SK-N-SH (cell line): ENCODE results near the gene CFAP251. TPM values are rescaled to one million over a fixed set of nuclear protein-coding genes. Genes with fewer than 3 reads are reported as not detected.
A peak's percentile ranks its signal among the peaks of the same experiment; 100 is the strongest.

Experiments used
- CTCF ChIA-PET: fragments of 300-600, 350-600 bp; formaldehyde crosslinking; extraction: SDS; loops from one replicate; lab custom pipeline; 2021; lab: Yijun Ruan, JAX
- POLR2A ChIA-PET: fragments of 350-600 bp; sonication (Branson Sonifier 250); formaldehyde crosslinking; extraction: SDS; loops from one replicate; lab custom pipeline; 2020; ENCODE audit warnings: antibody characterized with exemption, inconsistent platforms; lab: Yijun Ruan, JAX
- DNase-seq: peaks from one replicate; pipeline ENCODE4 v3.0.0; 2012
- H2AFZ ChIP-seq: fragments of 200-600 bp; sonication (generic); 2 replicates; pipeline ENCODE4 v1.8.1; 2016; ENCODE audit warnings: antibody characterized with exemption, mild to moderate bottlenecking, low read depth
- H3F3A ChIP-seq: fragments of 200-600 bp; sonication (generic); replicated peaks from 2 replicates; pipeline ENCODE3; 2016; ENCODE audit warnings: antibody characterized with exemption, mild to moderate bottlenecking; ENCODE audit not compliant: insufficient read depth
- H3K27ac ChIP-seq, 2 experiments: fragments of 200-500 bp in 1 of 2; fragments of 200-600 bp in 1 of 2; sonication (Bioruptor generic) in 1 of 2; sonication (generic), shearing (Covaris generic) in 1 of 2; 2 replicates each; pipeline versions ENCODE4 v1.5.1 to v1.6.1; 2014 to 2016; ENCODE audit warnings: low read depth in 2 of 2, inconsistent platforms in 1 of 2, low read length in 1 of 2, mild to moderate bottlenecking in 1 of 2, mixed read lengths in 1 of 2
- H3K27me3 ChIP-seq: fragments of 200-600 bp; sonication (generic), shearing (Covaris generic); 2 replicates; pipeline ENCODE4 v1.6.1; 2016; ENCODE audit warnings: mixed run types; ENCODE audit not compliant: insufficient read depth
- H3K36me3 ChIP-seq, 2 experiments: fragments of 200-500 bp in 1 of 2; fragments of 200-600 bp in 1 of 2; sonication (Bioruptor generic) in 1 of 2; sonication (generic) in 1 of 2; replicated peaks in 1 of 2; 2 replicates each; pipeline versions ENCODE3 to v1.5.1; 2014 to 2016; ENCODE audit warnings: low read length in 1 of 2, mild to moderate bottlenecking in 1 of 2; ENCODE audit not compliant: insufficient read depth in 2 of 2, control insufficient read depth in 1 of 2
- H3K4me1 ChIP-seq, 2 experiments: fragments of 200-500 bp in 1 of 2; fragments of 200-600 bp in 1 of 2; sonication (Bioruptor generic) in 1 of 2; sonication (generic), shearing (Covaris generic) in 1 of 2; 2 replicates each; pipeline versions ENCODE4 v1.5.1 to v1.6.1; 2014 to 2016; ENCODE audit warnings: low read depth in 1 of 2, low read length in 1 of 2, mixed run types in 1 of 2; ENCODE audit not compliant: insufficient read depth in 2 of 2, control insufficient read depth in 1 of 2
- H3K4me2 ChIP-seq: fragments of 200-600 bp; sonication (generic), shearing (Covaris generic); 2 replicates; pipeline ENCODE4 v1.6.1; 2017; ENCODE audit warnings: mixed run types
- H3K4me3 ChIP-seq, 2 experiments: fragments of 200-500 bp in 1 of 2; fragments of 200-600 bp in 1 of 2; sonication (Bioruptor generic) in 1 of 2; sonication (generic), shearing (Covaris generic) in 1 of 2; 2 replicates each; pipeline versions ENCODE4 v1.5.1 to v1.8.1; 2014 to 2016; ENCODE audit warnings: low read depth in 2 of 2, inconsistent platforms in 1 of 2, low read length in 1 of 2, mild to moderate bottlenecking in 1 of 2, mixed read lengths in 1 of 2, moderate library complexity in 1 of 2
- H3K79me2 ChIP-seq: fragments of 200-600 bp; sonication (generic); 2 replicates; pipeline ENCODE4 v1.8.1; 2017; ENCODE audit warnings: mild to moderate bottlenecking; ENCODE audit not compliant: insufficient read depth
- H3K9ac ChIP-seq: fragments of 200-600 bp; sonication (generic); 2 replicates; pipeline ENCODE4 v1.6.1; 2017; ENCODE audit warnings: mixed run types
- H3K9me2 ChIP-seq: fragments of 200-600 bp; sonication (generic); 2 replicates; pipeline ENCODE4 v1.6.1; 2017; ENCODE audit warnings: mixed run types
- H3K9me3 ChIP-seq: fragments of 200-600 bp; sonication (generic); 2 replicates; pipeline ENCODE4 v1.6.1; 2017; ENCODE audit warnings: mixed run types, mild to moderate bottlenecking, moderate library complexity
- H4K20me1 ChIP-seq: fragments of 200-600 bp; sonication (generic); 2 replicates; pipeline ENCODE4 v1.6.1; 2017; ENCODE audit warnings: mild to moderate bottlenecking, mixed run types; ENCODE audit not compliant: insufficient read depth
- CHD2 ChIP-seq: fragments of 150-350 bp; IDR thresholded peaks from 2 replicates; pipeline ENCODE4 v1.6.1; 2018; ENCODE audit warnings: low read length; ENCODE audit not compliant: partially characterized antibody
- ELF1 ChIP-seq: IDR thresholded peaks from 2 replicates; pipeline ENCODE4 v1.4.0; 2012
- EZH2phosphoT487 ChIP-seq: fragments of 200-600 bp; sonication (generic); IDR thresholded peaks from 2 replicates; pipeline ENCODE4 v1.6.1; 2017; ENCODE audit warnings: low read depth, mixed run types, mild to moderate bottlenecking, antibody characterized with exemption, moderate library complexity, borderline replicate concordance
- FOSL2 ChIP-seq: IDR thresholded peaks from 2 replicates; pipeline ENCODE4 v1.4.0; 2012; ENCODE audit warnings: low read depth, mild to moderate bottlenecking, moderate library complexity, borderline replicate concordance
- GABPA ChIP-seq: IDR thresholded peaks from 2 replicates; pipeline ENCODE4 v1.4.0; 2012; ENCODE audit warnings: low read depth, mild to moderate bottlenecking
- GATA2 ChIP-seq: sonication (generic); formaldehyde crosslinking; IDR thresholded peaks from 2 replicates; pipeline ENCODE4 v1.5.0; 2020; ENCODE audit warnings: mild to moderate bottlenecking, missing genetic modification reagents
- NFIC ChIP-seq: IDR thresholded peaks from 2 replicates; pipeline ENCODE4 v1.4.0; 2012; ENCODE audit warnings: borderline replicate concordance
- NRF1 ChIP-seq: IDR thresholded peaks from 2 replicates; pipeline ENCODE4 v1.6.1; 2012; ENCODE audit warnings: low read depth, mild to moderate bottlenecking, low read length
- RXRA ChIP-seq: IDR thresholded peaks from 2 replicates; pipeline ENCODE4 v1.4.0; 2012; ENCODE audit warnings: low read depth, mild to moderate bottlenecking, borderline replicate concordance
- SIN3A ChIP-seq: IDR thresholded peaks from 2 replicates; pipeline ENCODE4 v1.6.1; 2012; ENCODE audit warnings: low read depth, mild to moderate bottlenecking, low read length, moderate library complexity, borderline replicate concordance
- SMC3 ChIP-seq: IDR thresholded peaks from 2 replicates; pipeline ENCODE4 v1.6.1; 2012; ENCODE audit warnings: low read depth, low read length, improper control_type of control experiment
- ZBTB33 ChIP-seq: IDR thresholded peaks from 2 replicates; pipeline ENCODE4 v1.4.0; 2012; ENCODE audit warnings: low read depth, borderline replicate concordance
- WGBS: methylation state at CpG from one replicate; pipeline ENCODE4 v1.1.6; 2017; ENCODE audit warnings: low lambda C conversion rate; 5-methylcytosine and 5-hydroxymethylcytosine counted together
- polyA plus RNA-seq, 3 experiments: library from polyadenylated mRNA; depleted of rRNA; stranded (reverse); fragments of >200 nt; gene quantifications; 2 replicates each; pipeline ENCODE4 v1.2.3, GENCODE V29; 2012
- TF ChIP-seq, protein P1 (sequence below): fragments of 200-600 bp; sonication (generic); IDR thresholded peaks from 2 replicates; pipeline ENCODE4 v1.6.1; 2017; ENCODE audit warnings: antibody characterized with exemption, mild to moderate bottlenecking, moderate library complexity

CFAP251 gene
- polyA plus RNA-seq, 1 of the 3 experiments (the other 2 are of a cell fraction), result 5.7 TPM

- peaks cover 0 to 15% of the 10 kb centered on the region in 2 experiments for H3K36me3 ChIP-seq
- no peaks in the 10 kb centered on the region for H4K20me1 ChIP-seq
- WGBS, result 86% methylated on average over 7 of the region's 7 CpGs
- no peak overlapping the region for H3K4me2 ChIP-seq
- H3K79me2 ChIP-seq, result no peaks in the 10 kb centered on the region
- H3K9ac ChIP-seq, result no peak overlapping the region
- H3K4me3 ChIP-seq, result no peak overlapping the region
- H3F3A ChIP-seq, result peaks cover 8% of the 10 kb centered on the region
- H3K27me3 ChIP-seq, result no peaks in the 10 kb centered on the region
- no peak overlapping the region for H2AFZ ChIP-seq
- peak overlapping the region in 1 of 2 experiments; percentile 16; a peak in 1 of 4 replicates for H3K27ac ChIP-seq
- DNase-seq, result no peak
- peaks cover 0 to 4% of the 10 kb centered on the region in 2 experiments; a peak in 1 of 4 replicates for H3K4me1 ChIP-seq
- no peaks in the 10 kb centered on the region for H3K9me3 ChIP-seq
- no peak for TF ChIP-seq NRF1
- TF ChIP-seq, protein P1, sequence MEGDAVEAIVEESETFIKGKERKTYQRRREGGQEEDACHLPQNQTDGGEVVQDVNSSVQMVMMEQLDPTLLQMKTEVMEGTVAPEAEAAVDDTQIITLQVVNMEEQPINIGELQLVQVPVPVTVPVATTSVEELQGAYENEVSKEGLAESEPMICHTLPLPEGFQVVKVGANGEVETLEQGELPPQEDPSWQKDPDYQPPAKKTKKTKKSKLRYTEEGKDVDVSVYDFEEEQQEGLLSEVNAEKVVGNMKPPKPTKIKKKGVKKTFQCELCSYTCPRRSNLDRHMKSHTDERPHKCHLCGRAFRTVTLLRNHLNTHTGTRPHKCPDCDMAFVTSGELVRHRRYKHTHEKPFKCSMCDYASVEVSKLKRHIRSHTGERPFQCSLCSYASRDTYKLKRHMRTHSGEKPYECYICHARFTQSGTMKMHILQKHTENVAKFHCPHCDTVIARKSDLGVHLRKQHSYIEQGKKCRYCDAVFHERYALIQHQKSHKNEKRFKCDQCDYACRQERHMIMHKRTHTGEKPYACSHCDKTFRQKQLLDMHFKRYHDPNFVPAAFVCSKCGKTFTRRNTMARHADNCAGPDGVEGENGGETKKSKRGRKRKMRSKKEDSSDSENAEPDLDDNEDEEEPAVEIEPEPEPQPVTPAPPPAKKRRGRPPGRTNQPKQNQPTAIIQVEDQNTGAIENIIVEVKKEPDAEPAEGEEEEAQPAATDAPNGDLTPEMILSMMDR, result no peak
- TF ChIP-seq NFIC, result no peak
- TF ChIP-seq EZH2phosphoT487, result no peak
- no peak for TF ChIP-seq RXRA
- TF ChIP-seq GABPA, result no peak
- CTCF ChIA-PET, result no interaction called here
- POLR2A ChIA-PET, result interaction anchor here (0.6 kb wide), 1 partner anchor 335 kb away, joined by 3 read pairs; no protein-coding TSS in a partner anchor
- no peaks in the 10 kb centered on the region for H3K9me2 ChIP-seq
These were observed 20.8 kb downstream of the CFAP251 start for GRCh38 chr12:121939186-121939585.

DNA sequence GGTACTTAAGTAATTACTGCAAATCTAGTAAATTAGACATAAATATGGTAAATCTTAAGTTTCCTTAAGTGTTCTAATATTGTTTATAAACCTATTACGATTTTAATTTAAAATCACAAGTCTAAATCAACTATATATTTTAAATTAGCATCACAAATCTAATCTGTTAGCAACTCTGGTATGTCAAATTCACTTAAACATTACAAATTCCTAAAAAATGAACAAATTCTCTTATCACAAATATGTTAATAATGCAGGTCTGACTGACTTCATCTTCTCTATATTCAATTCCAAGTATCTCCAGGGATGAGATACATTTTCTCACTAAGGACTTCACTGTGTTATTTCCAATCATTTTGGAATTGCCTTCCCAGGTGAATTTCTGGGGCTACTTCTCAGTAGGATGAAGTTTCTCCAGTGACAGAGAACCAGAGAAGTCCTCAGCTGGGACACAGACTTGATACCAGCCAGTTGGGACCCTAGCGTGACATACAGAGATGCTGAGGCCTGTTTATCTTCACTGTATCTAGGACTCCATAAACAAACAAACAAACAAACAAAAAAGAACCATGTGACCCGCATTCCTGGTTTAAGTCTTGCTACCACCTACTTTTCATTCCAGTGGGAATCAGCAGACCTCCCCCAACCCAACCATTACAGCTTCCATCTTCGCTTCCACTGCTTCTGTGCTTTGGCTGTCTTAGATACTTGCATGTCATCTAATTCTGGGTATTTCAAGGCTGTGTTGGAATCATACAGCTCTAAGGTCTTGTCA lies 21.8 kb downstream of the CFAP251 start:
- Histone ChIP-seq H3K9me3 (no peaks in the 10 kb centered on the region), H4K20me1 (no peaks in the 10 kb centered on the region)
- CTCF ChIA-PET, result no interaction called here
- 90% methylated on average over 4 of the region's 4 CpGs for WGBS
- TF ChIP-seq GATA2 (CRISPR knock-in tag), result no peak
- no peak for TF ChIP-seq FOSL2
- TF ChIP-seq ELF1, result no peak
- TF ChIP-seq CHD2, result no peak
- TF ChIP-seq SMC3, result no peak
- no peak for TF ChIP-seq SIN3A
- TF ChIP-seq ZBTB33, result no peak
- no peak for TF ChIP-seq NFIC
- TF ChIP-seq, all 33 proteins: peak for 0
- H3K4me3 ChIP-seq, result no peak overlapping the region
- H3K27ac ChIP-seq, result peak overlapping the region in 1 of 2 experiments; percentile 16; a peak in 1 of 4 replicates
- no peak overlapping the region for H3K4me2 ChIP-seq
- peaks cover 0 to 4% of the 10 kb centered on the region in 2 experiments; a peak in 1 of 4 replicates for H3K4me1 ChIP-seq
- POLR2A ChIA-PET, result no interaction called here
- peaks cover 7% of the 10 kb centered on the region for H3F3A ChIP-seq
- no peaks in the 10 kb centered on the region for H3K27me3 ChIP-seq
- no peaks in the 10 kb centered on the region for H3K9me2 ChIP-seq
- H2AFZ ChIP-seq, result no peak overlapping the region
- H3K9ac ChIP-seq, result no peak overlapping the region
- DNase-seq, result no peak
- H3K79me2 ChIP-seq, result no peaks in the 10 kb centered on the region
- peaks cover 0 to 21% of the 10 kb centered on the region in 2 experiments for H3K36me3 ChIP-seq
